HG03280 (cell line): ENCODE measurements around the gene SLC43A2.
"Not testable (repeated sequence)": the region's sequence is repeated elsewhere in the genome, so short reads cannot be mapped to it uniquely, and the experiment has no call there.

Experiments
- ATAC-seq: cut with Tn5 transposase; IDR thresholded peaks from one replicate; pipeline ENCODE4 v1.9.1; 2021; ENCODE audit warnings: mild to moderate bottlenecking, moderate library complexity; ENCODE audit not compliant: unreplicated experiment

SLC43A2 gene

GRCh38 chr17:1627982-1628855 lies at the start of gene SLC43A2:
Gene SLC43A2, minus strand, starts transcription at chr17:1628834. Its CDS starts 960 bp downstream, at chr17:1627874.
- peak; percentile 56 for ATAC-seq

- no peak for ATAC-seq
Measured at GRCh38 chr17:1676401-1676800, 47.8 kb upstream of the SLC43A2 start.

- ATAC-seq: no peak
Measured at GRCh38 chr17:1673041-1673785, 44.6 kb upstream of the SLC43A2 start.

- not testable (repeated sequence) for ATAC-seq
Measured at GRCh38 chr17:1663934-1664333, 35.3 kb upstream of the SLC43A2 start.

- no peak for ATAC-seq
Measured at GRCh38 chr17:1661045-1661444, 32.4 kb upstream of the SLC43A2 start.

- ATAC-seq: no peak
Measured at GRCh38 chr17:1658100-1658499, 29.5 kb upstream of the SLC43A2 start.

GRCh38 chr17:1653735-1654134 lies 25.1 kb upstream of the SLC43A2 start:
- no peak for ATAC-seq

GRCh38 chr17:1652794-1653193 lies 24.2 kb upstream of the SLC43A2 start:
- ATAC-seq: not testable (repeated sequence)

- ATAC-seq: no peak
Measured at GRCh38 chr17:1651559-1651844, 22.9 kb upstream of the SLC43A2 start.

GRCh38 chr17:1650731-1651558 lies 22.3 kb upstream of the SLC43A2 start:
- ATAC-seq: no peak

GRCh38 chr17:1649844-1650501 lies 21.3 kb upstream of the SLC43A2 start, which contains the start of gene RILP:
Gene RILP, minus strand, starts transcription at chr17:1649866. Its CDS starts 62 bp downstream, at chr17:1649804.
- no peak for ATAC-seq

GRCh38 chr17:1648963-1649843 lies 20.6 kb upstream of the SLC43A2 start:
- ATAC-seq: peak; percentile 68

- ATAC-seq: peak; percentile 1
Measured at GRCh38 chr17:1648173-1648962, 19.7 kb upstream of the SLC43A2 start.

GRCh38 chr17:1647802-1648171 lies 19.2 kb upstream of the SLC43A2 start:
- no peak for ATAC-seq

- no peak for ATAC-seq
Measured at GRCh38 chr17:1646199-1646875, 17.7 kb upstream of the SLC43A2 start.

- ATAC-seq: no peak
Measured at GRCh38 chr17:1645207-1646171, 16.9 kb upstream of the SLC43A2 start, which contains the start of gene SCARF1. Gene SCARF1, minus strand, starts transcription at chr17:1645732. Its CDS starts 35 bp downstream, at chr17:1645697.
